A673 (cell line): ENCODE measurements around the gene EMX1. TPM values are rescaled to one million over a fixed set of nuclear protein-coding genes. Genes with fewer than 3 reads are reported as not detected.

ENCODE experiments used
- BruUV-seq: library from RNA; stranded (reverse); fragments of 400-500 nt; replicated peaks from 2 replicates; lab custom pipeline; 2021; lab: Mats Ljungman, UMichigan
- CTCF ChIA-PET: fragments of 300-600 bp; sonication (Branson Sonifier 250); formaldehyde crosslinking; loops from one replicate; lab custom pipeline; 2022; ENCODE audit warnings: antibody characterized with exemption; lab: Charles Lee
- POLR2A ChIA-PET: fragments of 300-600 bp; sonication (Branson Sonifier 250); formaldehyde crosslinking; loops from one replicate; lab custom pipeline; 2022; ENCODE audit warnings: antibody characterized with exemption; ENCODE audit not compliant: low non-redundant PET; lab: Charles Lee
- DNase-seq: peaks from one replicate; pipeline ENCODE4 v3.0.0-alpha.2; 2015; ENCODE audit warnings: low spot score
- H3K27ac ChIP-seq: fragments of 200-600 bp; sonication (generic); 2 replicates; pipeline ENCODE4 v1.5.1; 2016; ENCODE audit warnings: mixed run types, low read depth, mild to moderate bottlenecking, mixed read lengths, antibody characterized with exemption, low read length; ENCODE audit not compliant: poor library complexity, severe bottlenecking
- H3K27me3 ChIP-seq: fragments of 200-600 bp; sonication (generic); replicated peaks from 2 replicates; pipeline ENCODE4 v1.6.1; 2017; ENCODE audit warnings: mixed run types, low read depth, mild to moderate bottlenecking, mixed read lengths, antibody characterized with exemption, low read length; ENCODE audit not compliant: insufficient read depth, poor library complexity
- H3K36me3 ChIP-seq: fragments of 200-600 bp; sonication (generic); 2 replicates; pipeline ENCODE4 v1.6.1; 2016; ENCODE audit warnings: mixed run types, mild to moderate bottlenecking, mixed read lengths, antibody characterized with exemption, low read length; ENCODE audit not compliant: insufficient read depth, poor library complexity, severe bottlenecking
- H3K4me1 ChIP-seq: fragments of 200-600 bp; sonication (generic); 2 replicates; pipeline ENCODE4 v1.6.1; 2017; ENCODE audit warnings: mixed run types, mild to moderate bottlenecking, mixed read lengths, antibody characterized with exemption, low read length; ENCODE audit not compliant: insufficient read depth, poor library complexity, severe bottlenecking
- H3K4me3 ChIP-seq: fragments of 200-600 bp; sonication (generic); 2 replicates; pipeline ENCODE4 v1.5.1; 2016; ENCODE audit warnings: low read depth, mixed run types, mild to moderate bottlenecking, mixed read lengths, low read length; ENCODE audit not compliant: poor library complexity, severe bottlenecking
- H3K9me3 ChIP-seq: fragments of 200-600 bp; sonication (generic); 2 replicates; pipeline ENCODE4 v1.6.1; 2016; ENCODE audit warnings: mixed run types, low read depth, mild to moderate bottlenecking, mixed read lengths, antibody characterized with exemption, low read length; ENCODE audit not compliant: poor library complexity, severe bottlenecking
- CTCF ChIP-seq: fragments of 300-800, 200-600 bp; sonication (generic); conservative IDR thresholded peaks from 2 replicates; pipeline ENCODE4 v1.5.1; 2017; ENCODE audit warnings: low read depth, mild to moderate bottlenecking, antibody characterized with exemption, low read length, moderate library complexity, mixed read lengths
- EZH2 ChIP-seq: fragments of 200-600 bp; sonication (generic); IDR thresholded peaks from 2 replicates; pipeline ENCODE4 v1.6.1; 2017; ENCODE audit warnings: borderline replicate concordance, low read depth, mild to moderate bottlenecking, mixed read lengths, antibody characterized with exemption, low read length; ENCODE audit not compliant: poor library complexity, severe bottlenecking
- intact Hi-C: fragments of 100-400 bp; cut with micrococcal nuclease; formaldehyde crosslinking; loops from one replicate; pipeline ENCODE4 v1.10.0; 2022; ENCODE audit not compliant: unreplicated experiment
- total RNA-seq: library from RNA; stranded (reverse); gene quantifications from 2 replicates; pipeline ENCODE4 v1.2.3, GENCODE V29; 2021

EMX1 gene
- total RNA-seq, 1 experiment from 2014 or later: not detected

DNA sequence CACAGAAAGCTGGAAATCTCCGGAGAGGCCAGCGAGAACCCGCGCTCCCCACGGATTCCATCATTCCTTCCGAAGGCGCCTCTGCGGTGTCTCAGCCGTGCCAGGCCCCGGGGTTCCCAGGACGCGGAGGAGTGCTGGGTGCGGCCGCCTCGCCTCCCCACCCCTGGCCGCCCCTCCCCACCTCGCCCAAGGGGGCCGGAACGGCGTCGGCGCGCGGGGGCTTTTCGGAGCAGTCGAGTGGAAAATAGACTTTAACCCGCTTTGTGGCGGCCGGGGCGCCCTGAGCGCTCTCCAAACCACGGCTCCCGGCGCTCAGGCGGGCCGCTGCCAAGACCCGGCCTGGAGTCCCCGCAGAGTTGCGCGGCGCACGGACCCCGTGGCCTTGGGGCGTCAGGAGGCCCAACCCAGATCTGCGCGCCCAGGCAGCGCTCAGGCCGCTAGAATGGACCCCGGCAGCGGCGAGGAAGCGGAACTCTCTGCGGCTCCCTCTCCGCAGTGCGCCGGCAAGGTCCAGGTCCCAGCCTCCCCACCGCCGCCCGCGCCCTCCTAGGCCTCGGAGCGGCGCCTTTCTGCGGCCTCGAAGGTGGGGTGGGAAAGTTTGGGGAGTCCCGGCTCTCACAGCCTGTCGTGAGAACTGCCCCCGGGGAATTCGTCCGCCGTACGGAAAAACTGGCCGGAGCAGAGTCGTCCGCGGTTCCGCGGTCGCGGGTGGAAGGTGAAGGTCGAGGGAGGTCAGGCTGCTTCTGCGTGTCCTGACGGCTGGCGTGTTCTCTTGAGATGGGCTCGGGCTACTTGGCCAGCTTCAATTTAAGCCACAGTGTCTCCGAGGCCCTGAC, 1.2 kb upstream of the EMX1 start:
- intact Hi-C loops: no loop called here
- Histone ChIP-seq H3K4me3 (peak overlapping the region; percentile 46), H3K4me1 (peaks cover 26% of the 10 kb centered on the region), H3K36me3 (no peaks in the 10 kb centered on the region), H3K27ac (no peak overlapping the region), H3K27me3 (peaks cover 99% of the 10 kb centered on the region), H3K9me3 (no peaks in the 10 kb centered on the region)
- CTCF ChIA-PET: no interaction called here
- TF ChIP-seq CTCF: no peak
- TF ChIP-seq EZH2: peak; percentile 47
- no TSS peak for BruUV-seq
- POLR2A ChIA-PET: no interaction called here
- DNase-seq: peak; percentile 72

DNA sequence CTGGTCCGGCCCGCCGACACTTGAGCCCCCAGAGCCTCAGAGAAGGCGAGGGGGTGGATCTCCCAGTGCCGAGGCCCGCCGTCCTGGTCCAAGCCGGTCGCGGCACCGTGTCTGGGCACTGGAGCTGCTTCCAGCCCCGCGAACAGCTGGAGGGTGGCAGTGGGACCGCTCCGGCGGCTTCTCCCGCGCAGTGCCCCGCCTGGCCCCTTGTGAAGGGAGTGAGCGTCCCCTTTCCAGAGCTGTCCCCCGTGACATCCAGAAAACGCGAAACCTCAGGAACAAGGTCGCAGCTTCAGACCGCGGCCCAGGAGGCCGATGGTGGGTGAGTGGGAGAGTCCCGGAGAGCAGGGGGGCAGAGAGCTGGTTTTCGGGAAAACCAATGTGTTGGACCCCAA, 579 bp upstream of the EMX1 start:
- H3K4me3 ChIP-seq: peak overlapping the region; percentile 46
- no peaks in the 10 kb centered on the region for H3K36me3 ChIP-seq
- CTCF ChIA-PET: interaction anchor here (0.9 kb wide), 1 partner anchor 30 kb away, joined by 3 read pairs; no protein-coding TSS in a partner anchor
- no peaks in the 10 kb centered on the region for H3K9me3 ChIP-seq
- TF ChIP-seq EZH2 (no peak), CTCF (no peak)
- peaks cover 99% of the 10 kb centered on the region for H3K27me3 ChIP-seq
- no peak overlapping the region for H3K27ac ChIP-seq
- intact Hi-C loops: no loop called here
- DNase-seq: peak; percentile 18
- POLR2A ChIA-PET: no interaction called here
- BruUV-seq: no TSS peak
- H3K4me1 ChIP-seq: peaks cover 26% of the 10 kb centered on the region

- no peak for DNase-seq
- Histone ChIP-seq H3K9me3 (no peaks in the 10 kb centered on the region), H3K4me3 (peak overlapping the region; percentile 46), H3K27ac (no peak overlapping the region), H3K4me1 (peaks cover 26% of the 10 kb centered on the region), H3K27me3 (peaks cover 99% of the 10 kb centered on the region), H3K36me3 (no peaks in the 10 kb centered on the region)
- ChIA-PET POLR2A (no interaction called here), CTCF (no interaction called here)
- intact Hi-C loops: no loop called here
- TF ChIP-seq CTCF (no peak), EZH2 (peak; percentile 99)
- no TSS peak for BruUV-seq
Observed at GRCh38 chr2:72917877-72918553, 696 bp downstream of the EMX1 start.
